Upper lobe of left lung (tissue), 4 donors: ENCODE results near the gene OSBPL5.

Experiments
- CTCF ChIP-seq, 6 experiments: fragments of 450-650 bp in 4 of 6; fragments of 200-600 bp in 2 of 6; sonication (generic) in 2 of 6; IDR thresholded peaks; one replicate each; pipeline ENCODE4 v1.5.1; 2016 to 2019; ENCODE audit warnings: antibody characterized with exemption in 6 of 6
- POLR2A ChIP-seq, 4 donors: fragments of 450-650 bp; IDR thresholded peaks; one replicate each; pipeline ENCODE4 v1.5.1; 2016 to 2017; ENCODE audit warnings: antibody characterized with exemption in 4 of 4, mild to moderate bottlenecking in 2 of 4

- no peak for TF ChIP-seq CTCF (IDR thresholded peaks at IDR 0.05)
- peak in 1 of 4 donors; percentile 20 for TF ChIP-seq POLR2A (IDR thresholded peaks at IDR 0.05)
Observed at GRCh38 chr11:3160252-3161031, 4.7 kb downstream of the OSBPL5 start.
